ENCODE measurements around the gene NOTUM.
A peak's percentile ranks its signal among the peaks of the same experiment; 100 is the strongest.

The NOTUM gene

DNA sequence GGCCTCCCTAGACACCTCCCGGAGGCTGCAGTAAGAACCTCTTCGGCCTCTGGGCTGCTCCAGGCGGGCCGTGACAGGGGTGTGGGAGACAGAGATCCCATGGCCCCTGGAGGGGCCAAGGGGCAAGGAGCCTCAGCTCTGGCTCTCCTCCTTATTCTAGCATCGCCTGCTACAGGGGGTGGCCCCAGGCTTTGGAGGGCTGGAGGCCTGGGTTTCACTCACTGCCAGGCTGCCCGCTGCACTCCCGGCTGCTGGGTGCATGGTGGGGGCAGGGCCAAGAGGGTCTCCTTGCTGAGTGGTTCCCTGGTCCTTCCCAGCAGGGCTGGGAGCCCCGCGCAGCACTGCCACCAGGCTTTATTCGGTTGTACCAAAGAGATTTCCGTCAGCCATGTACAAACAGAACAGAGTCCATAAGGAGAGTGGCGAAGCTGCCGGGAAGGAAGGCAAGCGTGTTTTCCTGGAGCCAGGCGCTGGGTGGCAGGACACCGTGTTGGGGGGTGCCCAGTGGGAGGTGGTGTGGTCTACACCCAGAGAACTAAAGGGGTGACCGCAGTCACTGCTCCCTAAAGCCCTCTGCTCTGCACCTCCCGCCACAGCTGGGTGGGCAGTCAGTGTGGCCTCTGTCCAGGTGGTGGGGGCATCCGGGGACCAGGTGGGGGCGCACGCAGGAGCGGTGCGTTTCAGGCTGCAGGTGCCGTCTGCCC is 56.9 kb downstream of the NOTUM start:
- CTCF ChIA-PET, result no interaction called here
- POLR2A ChIA-PET, result no interaction called here
- no peak for TF ChIP-seq CTCF (IDR thresholded peaks at IDR 0.05; ENCODE audit: insufficient read depth, low read length, missing control alignments)
- H3K4me3 ChIP-seq (ENCODE audit: low read depth, low read length), result no peak overlapping the region
- no peak for DNase-seq (ENCODE audit: low read depth, low spot score)

GRCh38 chr17:81903415-81903831 is 57.6 kb downstream of the NOTUM start:
- no peak overlapping the region for H3K4me3 ChIP-seq (ENCODE audit: low read depth, low read length)
- CTCF ChIA-PET, result no interaction called here
- TF ChIP-seq CTCF (IDR thresholded peaks at IDR 0.05; ENCODE audit: insufficient read depth, low read length, missing control alignments), result no peak
- no peak for DNase-seq (ENCODE audit: low read depth, low spot score)
- POLR2A ChIA-PET, result interaction anchor here (0.7 kb wide), 1 partner anchor 23 kb away, joined by 3 read pairs; no protein-coding TSS in a partner anchor

GRCh38 chr17:81902653-81903414 is 58.2 kb downstream of the NOTUM start:
- CTCF ChIA-PET, result no interaction called here
- no peak for TF ChIP-seq CTCF (IDR thresholded peaks at IDR 0.05; ENCODE audit: insufficient read depth, low read length, missing control alignments)
- POLR2A ChIA-PET, result interaction anchor here (0.7 kb wide), 1 partner anchor 24 kb away, joined by 3 read pairs; no protein-coding TSS in a partner anchor
- H3K4me3 ChIP-seq (ENCODE audit: low read depth, low read length), result peak overlapping the region; percentile 36
- no peak for DNase-seq (ENCODE audit: low read depth, low spot score)
